ENCODE results near the gene EPO. TPM values are rescaled to one million over a fixed set of nuclear protein-coding genes. Genes with fewer than 3 reads are reported as not detected.
"Not testable (repeated sequence)": the region's sequence is repeated elsewhere in the genome, so short reads cannot be mapped to it uniquely, and the experiment has no call there.

The EPO gene
- total RNA-seq, 4 donors from 2014 or later = 0.97 TPM; not detected in 3

- WGBS = 89% methylated on average over 14 of the region's 14 CpGs
- Histone ChIP-seq H3K4me3 (peak overlapping the region; percentile 34), H3K4me1 (no peaks in the 10 kb centered on the region), H3K9me3 (no peaks in the 10 kb centered on the region), H3K27me3 (peaks cover 3% of the 10 kb centered on the region), H3K27ac (no peak overlapping the region), H3K36me3 (no peaks in the 10 kb centered on the region)
- DNase-seq (ENCODE audit: low spot score in 2 of 2) = no peak
- TF ChIP-seq POLR2AphosphoS5 (IDR thresholded peaks at IDR 0.05) (no peak), EP300 (IDR thresholded peaks at IDR 0.05) (no peak), POLR2A (IDR thresholded peaks at IDR 0.05) (no peak)
These were observed 24.3 kb downstream of the EPO start for GRCh38 chr7:100744605-100745004.

- Histone ChIP-seq H3K4me1 (no peaks in the 10 kb centered on the region), H3K36me3 (no peaks in the 10 kb centered on the region), H3K27me3 (peaks cover 7% of the 10 kb centered on the region), H3K27ac (no peak overlapping the region), H3K4me3 (peak overlapping the region; percentile 34), H3K9me3 (no peaks in the 10 kb centered on the region)
- DNase-seq (ENCODE audit: low spot score in 2 of 2) = no peak
- TF ChIP-seq POLR2AphosphoS5 (IDR thresholded peaks at IDR 0.05) (no peak), POLR2A (IDR thresholded peaks at IDR 0.05) (no peak), EP300 (IDR thresholded peaks at IDR 0.05) (no peak), CTCF (IDR thresholded peaks at IDR 0.05) (no peak)
- WGBS = 57% methylated on average over 27 of the region's 28 CpGs
These were observed 24.9 kb downstream of the EPO start for GRCh38 chr7:100745184-100745583.

DNA sequence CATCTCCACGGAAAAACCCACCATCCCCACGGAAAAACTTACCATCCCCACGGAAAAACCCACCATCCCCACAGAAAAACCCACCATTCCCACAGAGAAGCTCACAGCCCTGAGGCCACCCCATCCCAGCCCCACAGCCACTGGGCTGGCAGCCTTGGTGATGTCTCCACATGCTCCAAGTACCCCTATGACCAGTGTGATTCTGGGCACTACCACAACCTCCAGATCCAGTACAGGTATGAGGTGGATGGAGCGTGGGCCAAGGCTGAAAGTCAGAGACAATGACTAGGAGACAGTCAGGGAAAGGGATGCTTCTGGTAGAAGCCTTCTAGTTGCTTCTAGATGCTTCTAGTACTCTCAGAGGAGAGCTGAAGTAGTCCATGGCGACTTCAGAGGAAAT, 32.7 kb downstream of the EPO start:
- Histone ChIP-seq H3K27ac (no peak overlapping the region), H3K4me1 (no peaks in the 10 kb centered on the region), H3K27me3 (peaks cover 21% of the 10 kb centered on the region), H3K36me3 (no peaks in the 10 kb centered on the region), H3K4me3 (no peak overlapping the region), H3K9me3 (no peaks in the 10 kb centered on the region)
- 85% methylated on average over 5 of the region's 5 CpGs for WGBS
- TF ChIP-seq POLR2AphosphoS5 (IDR thresholded peaks at IDR 0.05) (no peak), EP300 (IDR thresholded peaks at IDR 0.05) (no peak), CTCF (IDR thresholded peaks at IDR 0.05) (no peak), POLR2A (IDR thresholded peaks at IDR 0.05) (no peak)
- DNase-seq (ENCODE audit: low spot score in 2 of 2) = no peak

DNA sequence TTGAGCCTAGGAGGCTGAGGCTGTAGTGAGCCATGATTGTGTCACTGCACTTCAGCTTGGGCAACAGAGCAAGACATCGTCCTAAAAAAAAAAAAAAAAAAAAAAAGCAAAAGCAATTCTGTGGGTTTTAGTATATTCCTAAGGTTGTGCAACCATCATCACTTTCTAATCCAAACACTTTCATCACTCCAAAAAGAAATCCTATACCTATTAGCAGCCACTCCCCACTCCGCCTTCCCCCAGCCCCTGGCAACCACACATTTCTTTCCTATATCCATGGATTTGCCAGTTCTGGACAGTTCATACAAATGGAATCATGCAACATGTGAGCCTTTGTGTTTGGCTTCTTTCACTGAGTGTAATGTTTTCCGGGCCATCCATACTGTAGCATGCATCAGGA, 33.5 kb downstream of the EPO start:
- TF ChIP-seq POLR2AphosphoS5 (IDR thresholded peaks at IDR 0.05) (no peak), EP300 (IDR thresholded peaks at IDR 0.05) (no peak), CTCF (IDR thresholded peaks at IDR 0.05) (no peak), POLR2A (IDR thresholded peaks at IDR 0.05) (no peak)

GRCh38 chr7:100759357-100760171, 39.3 kb downstream of the EPO start:
- no peak overlapping the region for H3K4me3 ChIP-seq
- no peak overlapping the region for H3K27ac ChIP-seq
- H3K9me3 ChIP-seq = no peaks in the 10 kb centered on the region
- H3K36me3 ChIP-seq = no peaks in the 10 kb centered on the region
- H3K27me3 ChIP-seq = no peaks in the 10 kb centered on the region
- H3K4me1 ChIP-seq = peaks cover 4% of the 10 kb centered on the region
- DNase-seq (ENCODE audit: low spot score in 2 of 2) = no peak
- WGBS = 83% methylated on average over 10 of the region's 19 CpGs
- TF ChIP-seq POLR2AphosphoS5 (IDR thresholded peaks at IDR 0.05) (no peak), EP300 (IDR thresholded peaks at IDR 0.05) (no peak), CTCF (IDR thresholded peaks at IDR 0.05) (no peak), POLR2A (IDR thresholded peaks at IDR 0.05) (no peak)

More for the DNA sequence above, 33.5 kb downstream of the EPO start:
- Histone ChIP-seq H3K9me3 (no peaks in the 10 kb centered on the region), H3K27me3 (peaks cover 18% of the 10 kb centered on the region), H3K4me1 (no peaks in the 10 kb centered on the region), H3K36me3 (no peaks in the 10 kb centered on the region), H3K4me3 (no peak overlapping the region), H3K27ac (no peak overlapping the region)
- 74% methylated on average over 3 of the region's 3 CpGs for WGBS
- DNase-seq (ENCODE audit: low spot score in 2 of 2) = no peak

- H3K4me3 ChIP-seq; H3K36me3 ChIP-seq; H3K9me3 ChIP-seq; H3K27me3 ChIP-seq; H3K4me1 ChIP-seq; DNase-seq (ENCODE audit: low spot score in 2 of 2): not testable (repeated sequence)
- 69% methylated on average over 5 of the region's 5 CpGs for WGBS
- H3K27ac ChIP-seq = peak overlapping the region; percentile 80
These were observed 42.6 kb downstream of the EPO start for GRCh38 chr7:100762841-100763240.

All from suprapubic skin (tissue), 4 donors.